Inferior parietal cortex (tissue), 1 donor: Measurements from ENCODE around the gene RAD51B.
A peak's percentile ranks its signal among the peaks of the same experiment; 100 is the strongest.

Experiments
- DNase-seq: peaks from one replicate; pipeline ENCODE4 v3.0.0-alpha.2; 2016; ENCODE audit errors: extremely low spot score

Gene RAD51B

GRCh38 chr14:68607867-68608573 lies 788.4 kb downstream of the RAD51B start:
- no peak for DNase-seq

GRCh38 chr14:68608574-68608962 lies 789.0 kb downstream of the RAD51B start:
- no peak for DNase-seq

GRCh38 chr14:68609012-68609411 lies 789.4 kb downstream of the RAD51B start:
- no peak for DNase-seq

GRCh38 chr14:68610251-68610793 lies 790.7 kb downstream of the RAD51B start:
- DNase-seq: no peak

GRCh38 chr14:68611599-68611998 lies 792.0 kb downstream of the RAD51B start:
- no peak for DNase-seq

- DNase-seq: no peak
Measured at GRCh38 chr14:68612049-68612448, 792.5 kb downstream of the RAD51B start.

GRCh38 chr14:68616221-68616902 lies 796.8 kb downstream of the RAD51B start:
- no peak for DNase-seq

GRCh38 chr14:68619790-68620574 lies 800.4 kb downstream of the RAD51B start:
- DNase-seq: no peak

- no peak for DNase-seq
Measured at GRCh38 chr14:68621400-68622365, 802.1 kb downstream of the RAD51B start.

GRCh38 chr14:68622856-68623255 lies 803.3 kb downstream of the RAD51B start:
- DNase-seq: no peak

- DNase-seq: no peak
Measured at GRCh38 chr14:68623307-68623706, 803.7 kb downstream of the RAD51B start.

- no peak for DNase-seq
Measured at GRCh38 chr14:68623826-68624225, 804.2 kb downstream of the RAD51B start.

- DNase-seq: no peak
Measured at GRCh38 chr14:68624541-68625220, 805.1 kb downstream of the RAD51B start.

GRCh38 chr14:68625366-68626090 lies 805.9 kb downstream of the RAD51B start:
- DNase-seq: no peak

- DNase-seq: no peak
Measured at GRCh38 chr14:68626386-68626785, 806.8 kb downstream of the RAD51B start.

- no peak for DNase-seq
Measured at GRCh38 chr14:68627050-68627867, 807.7 kb downstream of the RAD51B start.

- DNase-seq: peak; percentile 71
Measured at GRCh38 chr14:68627868-68628604, 808.5 kb downstream of the RAD51B start.

GRCh38 chr14:68628605-68629310 lies 809.2 kb downstream of the RAD51B start:
- DNase-seq: no peak
